HG03095 (cell line): ENCODE measurements around the gene POU5F1.

Experiments
- ATAC-seq: cut with Tn5 transposase; IDR thresholded peaks from one replicate; pipeline ENCODE4 v1.9.1; 2021; ENCODE audit warnings: moderate library complexity; ENCODE audit not compliant: unreplicated experiment

The POU5F1 gene

DNA sequence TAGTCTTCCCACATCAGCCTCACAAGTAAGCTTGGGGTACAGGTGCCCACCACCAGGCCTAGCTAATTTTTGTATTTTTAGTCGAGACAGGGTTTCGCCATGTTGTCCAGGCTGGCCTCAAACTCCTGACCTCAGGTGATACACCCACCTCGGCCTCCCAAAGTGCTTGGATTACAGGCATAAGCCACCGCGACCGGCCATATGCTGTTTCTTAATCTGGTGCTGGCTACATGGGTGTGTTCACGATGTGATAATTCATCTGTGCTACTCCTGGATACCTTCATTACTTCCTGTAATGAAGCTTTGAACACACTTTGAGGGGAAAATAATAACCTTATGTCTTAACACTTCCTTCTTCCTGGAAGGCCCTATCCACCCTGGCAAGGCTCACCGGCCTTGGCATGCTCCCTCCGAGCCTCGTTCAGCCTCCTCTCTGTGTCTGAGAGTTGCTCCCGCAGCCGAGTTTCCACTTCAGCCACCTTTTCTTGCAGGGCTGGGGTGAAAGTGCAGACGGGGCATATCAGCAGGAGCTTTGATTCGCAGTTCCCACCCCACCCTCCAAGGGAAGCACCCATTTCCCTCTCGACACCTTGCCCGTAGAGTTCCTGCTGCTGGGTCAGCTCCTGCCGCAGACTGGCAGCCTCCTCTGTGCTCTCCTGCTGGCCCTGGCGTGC lies 26.0 kb downstream of the POU5F1 start:
- ATAC-seq, result no peak

DNA sequence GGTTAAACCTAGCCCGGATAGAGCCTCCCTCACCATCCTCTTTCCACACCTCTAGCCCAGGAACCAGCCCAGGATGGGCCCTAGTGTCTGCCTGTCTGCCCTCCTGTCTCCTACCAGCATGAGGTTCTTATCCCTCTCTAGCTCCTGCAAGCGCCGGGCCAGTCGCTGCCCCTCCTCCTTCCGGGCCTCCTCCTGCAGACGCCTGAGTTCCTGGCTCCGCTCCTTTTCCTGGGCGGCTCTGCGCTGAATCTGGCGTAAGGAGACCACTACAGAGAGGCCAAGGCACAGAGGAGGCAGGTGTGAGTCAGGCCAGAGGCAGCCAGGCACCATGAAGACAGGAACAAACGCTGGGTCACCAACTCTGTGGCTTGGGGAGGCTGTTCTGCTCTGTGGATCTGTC lies 27.3 kb downstream of the POU5F1 start:
- no peak for ATAC-seq

DNA sequence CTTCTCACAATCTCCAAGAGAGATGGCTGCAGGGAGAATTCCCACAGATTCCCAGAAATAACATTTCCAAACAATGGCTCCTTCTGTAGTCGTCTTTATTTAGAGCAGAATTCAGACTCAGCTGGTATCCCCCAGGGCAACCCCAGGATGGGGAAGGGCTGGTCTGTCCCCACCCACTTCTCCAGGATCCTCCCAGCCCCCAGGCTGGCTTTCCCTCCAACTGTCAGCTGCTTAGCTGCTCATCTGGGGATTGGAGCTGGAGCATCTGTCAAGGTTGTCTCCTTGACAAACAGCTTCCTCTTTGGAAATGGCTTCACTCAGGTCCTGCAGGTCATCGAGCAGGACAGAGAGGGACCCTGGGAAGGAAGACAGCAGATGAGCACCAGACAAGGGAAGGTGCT lies 28.1 kb downstream of the POU5F1 start:
- no peak for ATAC-seq

DNA sequence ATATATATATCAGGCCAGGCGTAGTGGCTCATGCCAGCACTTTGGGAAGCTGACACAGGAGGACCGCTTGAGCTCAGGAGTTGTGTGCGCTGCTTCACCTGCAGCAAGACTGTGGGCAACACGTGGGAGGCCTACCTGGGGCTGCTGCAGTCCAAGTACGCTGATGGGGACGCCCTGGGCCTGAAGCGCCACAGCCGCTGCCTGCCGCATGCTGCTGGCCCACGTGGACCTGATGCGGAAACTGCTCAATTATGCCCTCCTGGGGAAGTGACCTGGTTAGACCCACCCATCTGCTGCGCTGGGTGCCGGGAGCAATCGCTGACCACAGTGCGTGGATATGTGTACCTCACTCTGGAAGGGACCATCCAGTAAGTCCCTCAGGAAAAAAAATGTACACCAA lies 29.8 kb downstream of the POU5F1 start:
- no peak for ATAC-seq

DNA sequence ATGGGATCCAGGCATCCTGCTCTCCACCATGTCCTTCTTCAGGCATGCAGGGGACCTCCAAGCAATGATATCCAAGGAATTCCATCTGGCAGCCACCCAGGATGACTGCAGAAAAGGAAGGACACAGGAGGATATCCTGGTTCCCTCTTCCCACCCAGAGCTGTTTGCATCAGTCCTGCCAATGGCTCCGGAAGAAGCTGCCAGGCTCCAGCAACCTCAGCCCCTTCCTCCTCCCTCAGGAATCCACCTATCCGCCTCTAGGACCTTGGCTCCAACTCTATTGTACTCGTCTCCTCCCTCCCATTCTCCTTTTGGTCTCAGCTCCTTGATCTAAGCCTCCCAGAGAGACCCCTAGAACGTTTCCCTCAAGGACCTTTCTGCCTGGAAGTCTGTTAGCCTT lies 30.9 kb downstream of the POU5F1 start:
- ATAC-seq, result no peak

DNA sequence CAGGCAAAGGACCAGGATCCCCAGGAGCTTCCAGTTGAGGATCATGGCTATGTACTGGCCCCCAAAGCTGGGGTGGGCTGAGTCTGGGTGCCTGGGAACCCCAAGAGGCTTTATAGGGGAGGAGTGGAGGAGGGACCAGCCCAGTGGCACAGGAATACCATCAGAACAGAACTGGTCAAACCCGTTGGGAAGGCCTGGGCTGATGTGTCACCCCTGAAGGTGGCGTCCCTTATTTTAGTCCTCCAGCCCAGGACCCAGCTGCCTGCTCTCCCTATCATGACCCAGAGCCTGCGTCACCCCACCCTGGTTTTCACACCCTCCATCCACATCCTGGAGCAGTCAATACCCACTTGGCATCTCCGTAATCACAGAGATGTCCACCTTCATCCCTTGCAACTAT lies 31.5 kb downstream of the POU5F1 start, which contains the start of gene PSORS1C2:
Gene PSORS1C2, minus strand, starts transcription at position 85 of the 400 bp plus-strand sequence. Its CDS starts 40 bp downstream, at position 45.
- ATAC-seq, result no peak

DNA sequence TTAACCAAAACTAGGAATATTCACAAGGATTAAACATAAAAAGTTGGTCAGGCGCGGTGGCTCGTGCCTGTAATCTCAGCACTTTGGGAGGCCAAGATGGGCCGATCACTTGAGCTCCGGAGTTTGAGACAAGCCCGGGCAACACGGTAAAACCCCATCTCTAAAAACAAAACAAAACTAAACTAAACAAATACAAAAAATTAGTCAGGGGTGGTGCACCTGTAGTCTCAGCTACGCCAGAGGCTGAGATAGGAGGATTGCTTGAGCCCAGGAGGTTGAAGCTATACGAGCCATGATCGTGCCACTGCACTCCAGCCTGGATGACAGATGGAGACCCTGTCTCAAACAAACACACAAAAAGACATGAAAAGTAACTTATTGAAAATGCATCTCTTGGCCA lies 34.8 kb downstream of the POU5F1 start:
- ATAC-seq, result no peak

DNA sequence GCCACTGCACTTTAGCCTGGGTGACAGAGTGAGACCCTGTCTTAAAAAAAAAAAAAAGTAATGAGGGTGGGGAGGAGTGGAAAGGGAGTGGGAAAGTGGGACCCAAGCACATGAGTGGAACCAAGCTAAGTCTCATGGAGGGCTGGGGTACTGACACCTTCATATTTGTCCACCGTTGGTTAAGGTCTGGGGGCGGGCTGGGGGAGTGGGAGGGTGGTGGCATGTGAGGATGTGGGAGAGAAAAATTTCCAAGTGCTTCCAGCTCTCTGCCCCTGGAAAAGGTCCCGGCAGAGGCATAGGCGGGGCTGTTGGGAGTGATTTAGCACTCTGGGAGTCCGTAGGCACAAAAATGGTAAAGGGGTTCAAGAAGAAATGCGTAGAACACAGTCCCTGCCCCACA lies 37.7 kb downstream of the POU5F1 start:
- ATAC-seq, result no peak

DNA sequence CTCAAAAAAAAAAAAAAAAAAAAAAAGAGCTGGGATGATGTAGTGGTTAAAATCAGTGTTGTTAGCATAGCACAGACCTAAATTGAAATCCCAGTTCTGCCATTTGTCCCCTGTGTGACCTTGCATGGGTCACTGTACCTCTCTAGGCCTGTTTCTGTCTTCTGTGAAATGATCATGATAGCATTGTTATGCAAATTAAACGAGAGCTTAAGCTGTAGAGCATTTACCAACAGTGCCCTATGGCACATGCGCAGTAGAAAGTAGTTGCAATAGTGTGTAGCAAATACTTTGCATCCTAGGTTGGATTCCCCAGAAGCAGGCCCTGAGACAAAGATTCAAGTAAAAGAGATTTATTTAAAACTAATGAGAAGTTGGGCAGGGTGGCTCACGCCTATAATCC lies 38.9 kb downstream of the POU5F1 start:
- no peak for ATAC-seq

DNA sequence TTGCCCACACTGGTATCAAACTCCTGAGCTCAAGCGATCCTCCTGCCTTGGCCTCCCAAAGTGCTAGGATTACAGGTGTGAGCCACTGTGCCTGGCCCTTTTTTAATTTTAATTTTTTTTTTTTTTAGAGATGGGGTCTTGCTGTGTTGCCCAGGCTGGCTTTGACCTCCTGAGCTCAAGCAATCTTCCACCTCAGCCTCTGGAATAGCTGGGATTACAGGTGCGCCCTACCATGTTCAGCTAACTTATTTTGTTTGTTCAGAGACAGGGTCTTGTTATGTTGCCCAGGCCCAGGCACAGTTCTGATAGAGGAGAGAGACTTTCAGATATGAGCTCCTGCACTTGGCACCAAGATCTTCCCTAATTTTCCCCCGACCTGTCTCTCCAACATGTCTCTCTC lies 39.7 kb downstream of the POU5F1 start:
- ATAC-seq, result no peak

DNA sequence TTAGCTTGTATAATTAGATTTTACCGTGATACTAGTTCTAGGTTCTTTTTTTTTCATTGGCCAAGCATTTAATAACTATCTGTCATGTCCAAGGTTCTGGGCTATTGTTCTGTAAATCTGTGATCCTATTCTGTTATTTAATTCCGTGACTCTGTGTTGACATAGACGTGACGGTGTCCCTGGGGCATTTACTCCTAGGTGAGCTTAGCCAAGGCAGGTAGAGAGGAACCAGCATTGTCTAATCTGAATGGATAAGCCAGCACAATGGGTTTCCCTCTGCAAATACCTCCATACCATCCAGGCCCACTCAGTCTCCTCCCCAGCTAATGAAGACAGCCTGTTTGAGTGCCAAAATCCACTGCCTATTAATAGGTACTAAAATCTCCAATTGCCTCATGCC lies 41.4 kb downstream of the POU5F1 start:
- ATAC-seq, result no peak

DNA sequence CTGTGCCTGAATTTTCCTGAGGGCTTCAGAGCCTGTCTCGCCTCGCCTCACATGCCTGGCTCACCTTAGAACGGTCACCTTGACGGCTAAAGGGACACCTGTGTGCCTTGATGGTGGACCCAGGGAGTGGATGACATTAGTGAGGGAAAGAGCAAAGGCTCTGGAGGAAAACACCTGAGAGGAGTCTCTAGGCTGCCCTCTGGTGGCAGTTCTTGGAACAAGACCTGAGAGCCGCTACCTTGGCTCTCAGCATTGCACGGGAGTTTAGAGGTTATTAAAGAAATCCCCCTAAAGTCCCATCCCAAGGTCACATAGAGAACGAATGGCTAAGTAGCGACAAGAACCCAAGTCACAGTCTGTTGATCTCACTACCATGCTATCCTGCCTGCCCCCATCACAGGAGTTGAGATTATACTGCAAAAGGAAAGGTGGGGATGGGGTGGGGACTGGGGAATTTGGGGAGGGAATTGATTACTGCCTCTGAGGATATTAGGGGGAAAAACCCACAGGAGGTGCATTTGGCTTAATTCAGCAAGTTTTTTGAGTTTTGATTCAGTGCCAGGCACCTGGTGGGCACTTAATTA lies 42.3 kb downstream of the POU5F1 start:
- no peak for ATAC-seq

DNA sequence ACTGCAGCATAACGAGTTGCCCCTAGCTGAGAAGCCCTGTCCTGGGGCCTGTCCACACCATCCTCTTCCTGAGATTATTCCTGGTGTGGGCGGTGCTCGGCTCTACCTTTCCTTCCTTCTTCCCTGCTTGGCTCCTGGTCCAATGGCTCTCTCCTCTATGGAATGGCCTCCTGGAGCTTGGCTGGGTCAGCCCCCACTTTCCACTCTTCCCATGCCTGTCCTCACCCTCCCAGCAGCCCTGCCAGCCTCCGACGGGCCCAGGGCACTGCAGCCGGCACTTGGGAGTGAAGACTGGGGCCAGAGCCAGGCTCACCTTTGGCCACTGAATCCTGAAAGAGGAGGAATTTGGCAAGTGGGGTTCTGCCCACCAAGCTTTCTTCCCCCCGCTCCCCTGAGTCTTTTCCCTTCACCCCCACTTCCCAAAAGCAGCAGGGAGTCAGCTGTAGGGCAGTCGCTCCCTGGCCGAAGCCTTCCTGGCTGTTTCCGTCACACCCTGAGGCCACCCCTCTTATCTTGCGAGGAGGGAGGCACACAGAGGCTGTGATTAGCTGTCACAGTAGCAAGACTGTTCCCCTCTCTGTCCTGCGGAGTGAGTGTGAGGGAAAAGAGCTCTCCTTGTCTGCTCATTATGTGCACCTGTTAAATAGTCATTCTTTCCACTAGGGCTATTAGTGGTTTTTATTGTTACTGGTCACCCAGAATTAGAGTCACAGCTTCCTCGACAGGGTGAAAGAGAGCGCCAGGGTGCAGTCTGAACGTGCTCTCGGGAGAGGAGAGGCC lies 43.9 kb downstream of the POU5F1 start:
- no peak for ATAC-seq

DNA sequence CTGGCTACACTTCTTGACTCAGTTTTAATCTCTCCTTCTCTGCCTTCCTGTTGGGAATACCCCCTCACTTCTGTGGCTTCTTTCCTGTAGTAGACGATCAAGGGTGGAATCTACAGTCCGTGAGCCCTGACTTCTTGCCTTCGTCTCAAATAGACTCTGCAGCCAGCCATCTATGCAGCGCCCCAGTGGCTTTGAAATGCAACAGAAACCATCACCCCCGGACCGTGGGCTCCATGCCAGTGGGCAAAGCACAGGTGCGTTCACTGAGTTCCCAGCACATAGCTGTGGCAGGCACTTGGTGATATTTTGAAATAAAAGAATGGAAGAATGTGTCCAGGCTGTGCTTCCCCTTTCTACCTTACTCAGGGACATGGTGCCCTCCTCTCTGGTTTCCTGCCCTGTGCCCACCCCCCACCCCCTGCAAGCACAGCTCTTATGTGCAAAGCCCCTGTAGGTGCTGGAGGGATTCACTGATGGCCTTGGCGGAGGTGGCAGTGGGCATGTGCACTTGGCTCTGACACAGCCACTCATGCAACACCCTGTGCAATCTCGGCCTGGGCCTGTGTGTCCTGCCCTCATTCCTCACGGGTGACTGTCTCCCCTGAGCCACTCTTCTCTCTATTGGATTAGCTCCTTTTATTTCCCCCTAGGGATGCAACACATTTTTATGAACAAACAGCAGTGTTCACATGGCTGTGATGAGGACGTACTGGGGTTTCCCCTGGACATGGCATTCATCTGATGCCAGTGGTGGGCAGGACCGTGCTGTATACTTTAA lies 44.7 kb downstream of the POU5F1 start:
- no peak for ATAC-seq

DNA sequence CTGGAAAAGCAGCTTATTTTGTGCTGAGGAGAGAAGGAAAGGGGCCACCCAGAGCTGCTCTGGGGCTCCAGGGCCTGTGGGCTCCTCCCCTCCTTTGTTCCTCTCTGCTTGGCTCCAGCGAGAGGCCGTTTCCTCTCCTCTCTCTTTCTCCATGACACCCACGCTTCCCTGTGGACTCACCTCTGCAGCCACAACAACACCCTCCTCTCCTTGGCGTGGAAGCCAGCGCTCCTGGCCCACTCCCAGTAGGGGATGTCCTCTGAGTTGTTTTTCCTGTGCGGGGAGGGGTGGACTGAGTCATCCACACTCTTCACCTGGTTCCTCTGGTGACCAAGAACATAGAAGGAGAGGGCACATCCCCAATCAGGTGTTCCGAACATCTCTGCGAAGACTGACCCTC lies 45.3 kb downstream of the POU5F1 start:
- ATAC-seq, result no peak

DNA sequence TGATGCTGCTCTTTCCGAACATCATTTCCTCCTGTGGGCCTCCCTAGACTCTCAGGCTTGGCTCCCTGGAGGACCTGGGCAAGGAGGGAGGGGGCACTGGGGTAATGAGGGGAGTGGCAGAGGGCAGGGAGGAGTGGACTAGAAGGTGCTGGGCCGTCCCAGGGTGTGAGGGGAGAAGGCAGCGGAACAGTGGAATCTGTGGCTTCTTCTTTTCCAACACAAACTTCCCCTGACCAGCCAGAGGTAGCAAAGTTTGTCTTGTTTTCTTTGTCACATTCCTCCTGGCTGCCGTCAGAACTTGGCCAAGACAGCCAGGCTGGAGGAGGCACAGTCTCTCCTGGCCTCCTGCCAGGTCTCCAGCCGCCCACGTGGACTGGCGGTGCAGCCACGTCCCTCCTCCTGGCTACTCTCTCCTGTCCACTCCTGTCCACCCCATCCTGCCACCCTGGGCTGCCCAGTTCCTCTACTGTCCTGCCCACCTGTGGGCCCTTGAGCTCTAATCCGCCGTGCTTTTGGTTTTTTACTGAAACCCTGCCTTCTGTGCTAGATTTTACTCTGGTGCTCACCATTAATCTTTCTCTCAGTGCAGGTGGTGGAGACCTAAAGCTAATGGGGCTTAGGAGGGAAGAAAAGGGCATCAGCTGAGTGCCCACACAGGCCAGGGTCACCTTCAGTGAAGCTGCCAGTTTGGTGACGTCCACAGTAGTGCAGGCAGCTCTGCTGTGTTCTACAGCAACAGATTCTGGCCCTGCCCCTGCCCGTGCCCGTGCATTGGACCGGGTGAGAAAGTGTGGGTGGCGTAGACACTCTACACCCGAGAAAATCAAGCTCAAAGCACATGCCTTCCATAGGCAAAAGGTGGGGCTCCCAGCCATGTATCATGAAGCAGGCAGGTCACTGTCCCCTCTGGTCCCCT lies 47.4 kb downstream of the POU5F1 start:
- ATAC-seq, result no peak

DNA sequence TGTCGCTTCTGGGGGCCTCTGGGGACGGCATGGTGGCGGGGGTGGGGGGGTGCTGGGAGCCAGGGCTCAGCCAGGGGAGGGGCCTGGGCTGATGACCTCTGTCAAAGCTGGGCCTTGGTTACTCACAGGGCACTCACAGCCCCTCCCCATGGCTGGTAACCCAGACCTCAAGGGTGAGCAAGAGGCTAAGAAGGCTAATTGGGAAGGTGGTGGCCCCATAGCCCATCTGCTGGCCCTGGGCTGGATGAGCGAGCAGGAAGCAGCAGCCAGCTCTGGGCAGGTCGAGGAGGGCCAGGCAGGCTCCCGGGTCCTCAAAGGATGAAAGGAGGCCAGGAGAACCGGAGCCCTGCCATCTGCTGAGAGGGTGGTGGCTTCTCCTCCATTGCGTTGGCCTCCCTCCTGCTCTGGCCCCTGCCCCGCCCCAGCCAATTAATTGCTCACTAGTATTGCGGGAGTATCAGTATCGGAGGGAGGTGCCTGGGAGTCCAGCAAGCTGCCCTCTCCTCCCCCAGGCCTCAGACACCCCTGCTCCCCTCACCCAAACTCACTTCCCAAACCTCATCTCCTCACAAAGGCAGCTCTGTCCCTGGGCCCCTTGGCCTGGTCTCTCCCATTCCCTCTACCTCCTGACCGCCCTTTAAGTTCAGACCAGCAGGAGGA lies 49.2 kb downstream of the POU5F1 start:
- ATAC-seq, result no peak

DNA sequence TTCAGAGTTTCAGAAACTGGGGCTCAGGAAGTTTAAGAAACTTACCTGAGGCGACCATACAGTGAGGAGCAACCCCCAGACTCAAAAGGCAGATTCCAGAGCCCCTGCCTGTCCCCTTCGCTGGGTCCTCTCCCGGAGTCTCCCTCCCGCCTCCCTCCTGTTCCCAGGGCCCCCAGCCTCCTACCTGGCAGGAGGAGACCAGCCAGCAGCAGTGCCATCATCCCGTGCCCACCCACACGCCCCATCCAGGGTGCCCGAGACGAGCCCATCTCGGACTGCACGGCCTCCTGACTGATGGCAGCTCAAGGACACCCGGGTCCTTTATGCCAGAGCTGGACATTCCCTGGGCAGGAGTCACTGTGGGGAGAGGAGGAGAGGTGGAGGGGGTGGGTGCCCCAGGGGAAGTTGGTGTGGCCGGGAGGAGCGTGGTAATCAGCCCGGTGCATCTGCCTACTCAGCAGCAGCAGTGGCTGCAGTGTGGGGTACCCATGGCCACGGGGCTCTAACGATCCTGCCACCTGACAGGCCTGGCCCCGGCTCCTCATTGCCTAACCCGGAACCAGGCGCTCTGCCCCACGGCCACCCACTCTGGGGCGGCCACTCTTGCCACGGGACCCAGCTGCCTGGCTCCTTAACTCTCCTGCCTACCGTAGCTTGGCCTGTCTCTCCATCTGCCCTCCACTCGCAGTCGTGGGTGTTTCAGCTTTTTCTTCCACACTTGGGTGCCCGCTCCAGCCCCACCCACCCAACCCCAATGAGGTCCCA lies 50.1 kb downstream of the POU5F1 start, which contains the start of gene CDSN:
Gene CDSN, minus strand, starts transcription at position 296 of the 765 bp plus-strand sequence. Its CDS starts 27 bp downstream, at position 269.
- no peak for ATAC-seq

DNA sequence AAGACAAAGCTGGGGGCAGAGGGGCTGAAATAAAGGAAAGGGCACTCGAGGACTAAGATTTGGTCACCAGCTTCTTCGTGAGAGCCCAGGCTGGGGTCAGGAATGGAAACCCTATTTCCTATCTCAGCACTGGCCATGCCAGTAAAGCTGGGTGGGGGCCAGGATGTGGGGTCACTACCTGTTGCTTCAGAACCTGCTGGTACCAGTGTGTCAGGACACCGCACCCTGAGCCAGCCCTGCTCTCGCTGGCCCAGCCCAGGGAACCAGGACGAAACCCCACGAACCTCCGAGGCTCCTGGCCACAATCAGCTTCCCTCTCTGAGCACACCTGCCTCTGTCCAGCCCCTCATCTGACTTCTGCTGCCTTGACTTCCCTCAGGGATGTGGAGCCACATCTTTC lies 52.3 kb downstream of the POU5F1 start:
- no peak for ATAC-seq
